ENCODE results near the gene PUSL1. TPM values are rescaled to one million over a fixed set of nuclear protein-coding genes. Genes with fewer than 3 reads are reported as not detected.

Gene PUSL1
- total and polyA plus RNA-seq, 2 of the 13 experiments (the other 11 are each of a cell fraction or from before 2014, with no cell fraction given): 8.3 to 22.2 TPM

GRCh38 chr1:1306661-1307260 is 1.6 kb upstream of the PUSL1 start (continued):
- TF ChIP-seq SP2 (CRISPR knock-in tag; IDR thresholded peaks at IDR 0.05) (no peak), GLMP (CRISPR knock-in tag; IDR thresholded peaks at IDR 0.05; ENCODE audit: borderline replicate concordance) (no peak), SKI (IDR thresholded peaks at IDR 0.05; ENCODE audit: partially characterized antibody) (no peak), ZFP37 (CRISPR knock-in tag; IDR thresholded peaks at IDR 0.05; ENCODE audit: borderline replicate concordance) (no peak), GTF2F1 (IDR thresholded peaks at IDR 0.05; ENCODE audit: low read length) (no peak), ZNF121 (CRISPR knock-in tag; IDR thresholded peaks at IDR 0.05) (peak; percentile 10; the same call in 1 of the 2 replicates), HDAC2 (CRISPR knock-in tag; IDR thresholded peaks at IDR 0.05) (peak; percentile 58; the same call in 1 of the 2 replicates)

- no peaks in the 10 kb centered on the region; the same call in 1 of the 2 replicates for H4K20me1 ChIP-seq (ENCODE audit: insufficient read depth, low read length)
- intact Hi-C loops (cut with micrococcal nuclease; ENCODE audit: unreplicated experiment) (no loop called here), in situ Hi-C loops (cut with HindIII; ENCODE audit: extremely low pct_ligation_motif_present, low pct_unique_long_range_greater_than_20kb) (no loop called here)
- no peak overlapping the region for H2AFZ ChIP-seq (ENCODE audit: low read length)
- WGBS (ENCODE audit: low lambda C conversion rate): 0% methylated on average over 5 of the region's 83 CpGs
- H3K36me3 ChIP-seq (replicated peaks in 1 of 2; ENCODE audit: control insufficient read depth in 1 of 2, insufficient read depth in 2 of 2, low read length in 2 of 2): peaks cover 4 to 15% of the 10 kb centered on the region in 2 experiments; a peak in 1 of 5 replicates
- DNase-seq (ENCODE audit: low spot score): no peak
- peak overlapping the region; percentile 88 for H3K9ac ChIP-seq (ENCODE audit: insufficient read depth, low read depth, low read length)
- no peaks in the 10 kb centered on the region for H3K9me3 ChIP-seq (ENCODE audit: low read length)
- no TSS peak for BruUV-seq (replicated peaks)
- peak overlapping the region; percentile 98 for H3K4me2 ChIP-seq (ENCODE audit: low read depth, low read length)
- peaks cover 15% of the 10 kb centered on the region for H3K79me2 ChIP-seq (ENCODE audit: insufficient read depth, low read length)
- no peak for ATAC-seq
- ChIA-PET POLR2A (interaction anchor here (0.7 to 0.9 kb wide), 4 partner anchors 34 to 179 kb away, joined by 3 to 4 read pairs (median 3); partner anchors contain the start of gene UBE2J2), CTCF (ENCODE audit: low intra/inter-chr PET ratio, low total read pairs) (no interaction called here)
- peak overlapping the region; percentile 79 for H3K27ac ChIP-seq (ENCODE audit: extremely low read length, insufficient read depth, low read length)
- FAIRE-seq: no peak
- H3K4me1 ChIP-seq (ENCODE audit: insufficient read depth, low read length): peaks cover 37% of the 10 kb centered on the region
- H3K27me3 ChIP-seq (ENCODE audit: control insufficient read depth in 1 of 2, insufficient read depth in 2 of 2, low read length in 2 of 2): no peaks in the 10 kb centered on the region
- peak overlapping the region; percentile 77 to 93 (median 91) for H3K4me3 ChIP-seq (replicated peaks in 1 of 3; ENCODE audit: insufficient read depth in 1 of 3, low read depth in 2 of 3, low read length in 3 of 3)
- TF ChIP-seq ZNF101 (CRISPR knock-in tag; IDR thresholded peaks at IDR 0.05; ENCODE audit: borderline replicate concordance, low read depth) (no peak), ZNF558 (CRISPR knock-in tag; IDR thresholded peaks at IDR 0.05; ENCODE audit: borderline replicate concordance) (0 out of 2 replicates have a peak, but pooled peaks have one; percentile 9), ETV6 (CRISPR knock-in tag; conservative IDR thresholded peaks at IDR 0.05) (no peak), KDM5A (IDR thresholded peaks at IDR 0.05; ENCODE audit: borderline replicate concordance, low read length) (0 out of 2 replicates have a peak, but pooled peaks have one; percentile 7), ASH2L (IDR thresholded peaks at IDR 0.05; ENCODE audit: insufficient read length, low read depth, low read length) (peak; percentile 15), MZF1 (CRISPR knock-in tag; IDR thresholded peaks at IDR 0.05; ENCODE audit: borderline replicate concordance) (no peak), PHF5A (CRISPR knock-in tag; IDR thresholded peaks at IDR 0.05; ENCODE audit: low read depth, unreplicated experiment) (no peak), ZNF607 (CRISPR knock-in tag; IDR thresholded peaks at IDR 0.05; ENCODE audit: borderline replicate concordance) (no peak), ZNF839 (CRISPR knock-in tag; IDR thresholded peaks at IDR 0.05; ENCODE audit: borderline replicate concordance) (no peak), SP2 (CRISPR knock-in tag; IDR thresholded peaks at IDR 0.05) (no peak), ZSCAN5A (CRISPR knock-in tag; IDR thresholded peaks at IDR 0.05; ENCODE audit: borderline replicate concordance) (no peak), ZNF562 (CRISPR knock-in tag; IDR thresholded peaks at IDR 0.05; ENCODE audit: borderline replicate concordance) (no peak), ZNF12 (CRISPR knock-in tag; IDR thresholded peaks at IDR 0.05) (no peak), ZSCAN12 (CRISPR knock-in tag; IDR thresholded peaks at IDR 0.05) (no peak), SMAD1 (CRISPR knock-in tag; IDR thresholded peaks at IDR 0.05; ENCODE audit: borderline replicate concordance, low read depth) (0 out of 2 replicates have a peak, but pooled peaks have one; percentile 28)
Measured at GRCh38 chr1:1307261-1307922, 1.0 kb upstream of the PUSL1 start.

All from HepG2 (cell line).